GM19328 (cell line): ENCODE measurements around the gene ANGPTL5.
"Not testable (repeated sequence)": the region's sequence is repeated elsewhere in the genome, so short reads cannot be mapped to it uniquely, and the experiment has no call there.

Experiments used
- ATAC-seq: cut with Tn5 transposase; IDR thresholded peaks from one replicate; pipeline ENCODE4 v1.9.1; 2021; ENCODE audit warnings: mild to moderate bottlenecking, moderate library complexity; ENCODE audit not compliant: unreplicated experiment

ANGPTL5 gene

GRCh38 chr11:101889767-101890166 lies 26.6 kb downstream of the ANGPTL5 start:
- no peak for ATAC-seq

GRCh38 chr11:101885631-101886030 lies 30.7 kb downstream of the ANGPTL5 start:
- ATAC-seq: no peak

DNA sequence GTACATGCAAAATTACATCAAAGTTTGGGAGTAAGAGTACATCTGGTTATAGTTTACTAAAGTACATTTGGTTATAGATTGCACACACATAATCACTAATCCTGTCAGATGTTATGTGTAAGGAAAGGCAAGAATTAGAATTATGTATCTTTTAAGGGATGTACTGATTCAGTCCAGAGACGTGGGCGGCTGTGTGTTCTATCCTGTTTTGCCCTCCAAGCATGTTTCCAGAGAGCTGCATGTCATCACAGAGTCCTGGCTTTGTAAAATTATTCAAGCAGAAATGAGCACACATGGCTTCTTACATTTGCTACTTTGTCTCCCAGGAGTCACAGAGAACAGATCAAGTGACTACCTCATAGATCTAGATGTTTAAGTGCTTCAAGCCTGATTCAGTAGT lies 34.7 kb downstream of the ANGPTL5 start:
- no peak for ATAC-seq

GRCh38 chr11:101880222-101880621 lies 36.1 kb downstream of the ANGPTL5 start:
- no peak for ATAC-seq

- ATAC-seq: no peak
Measured at GRCh38 chr11:101872171-101872882, 44.0 kb downstream of the ANGPTL5 start.

GRCh38 chr11:101870510-101870909 lies 45.8 kb downstream of the ANGPTL5 start:
- no peak for ATAC-seq

- ATAC-seq: no peak
Measured at GRCh38 chr11:101867951-101868350, 48.4 kb downstream of the ANGPTL5 start.

- no peak for ATAC-seq
Measured at GRCh38 chr11:101866619-101867491, 49.5 kb downstream of the ANGPTL5 start.

- ATAC-seq: no peak
Measured at GRCh38 chr11:101864098-101864497, 52.2 kb downstream of the ANGPTL5 start.

DNA sequence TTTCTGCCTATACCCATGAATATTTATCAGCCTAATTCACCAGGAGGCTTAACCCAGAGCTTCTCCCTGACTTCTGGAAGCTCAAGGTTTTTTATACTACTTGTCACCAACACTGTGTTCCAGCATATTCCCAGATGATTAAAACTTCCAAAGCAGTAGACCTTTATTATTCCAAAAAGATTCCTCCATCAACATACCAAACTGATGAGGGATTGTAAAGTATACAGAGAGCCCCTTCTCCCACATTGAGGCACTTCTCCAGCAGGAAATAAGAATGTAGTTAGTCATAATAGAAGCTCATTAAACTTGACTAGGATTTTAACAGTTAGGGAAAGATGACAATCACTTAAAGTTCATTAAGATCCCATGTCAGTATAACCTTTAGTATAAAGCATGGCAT lies 53.0 kb downstream of the ANGPTL5 start:
- no peak for ATAC-seq

GRCh38 chr11:101862391-101863233 lies 53.7 kb downstream of the ANGPTL5 start:
- no peak for ATAC-seq

DNA sequence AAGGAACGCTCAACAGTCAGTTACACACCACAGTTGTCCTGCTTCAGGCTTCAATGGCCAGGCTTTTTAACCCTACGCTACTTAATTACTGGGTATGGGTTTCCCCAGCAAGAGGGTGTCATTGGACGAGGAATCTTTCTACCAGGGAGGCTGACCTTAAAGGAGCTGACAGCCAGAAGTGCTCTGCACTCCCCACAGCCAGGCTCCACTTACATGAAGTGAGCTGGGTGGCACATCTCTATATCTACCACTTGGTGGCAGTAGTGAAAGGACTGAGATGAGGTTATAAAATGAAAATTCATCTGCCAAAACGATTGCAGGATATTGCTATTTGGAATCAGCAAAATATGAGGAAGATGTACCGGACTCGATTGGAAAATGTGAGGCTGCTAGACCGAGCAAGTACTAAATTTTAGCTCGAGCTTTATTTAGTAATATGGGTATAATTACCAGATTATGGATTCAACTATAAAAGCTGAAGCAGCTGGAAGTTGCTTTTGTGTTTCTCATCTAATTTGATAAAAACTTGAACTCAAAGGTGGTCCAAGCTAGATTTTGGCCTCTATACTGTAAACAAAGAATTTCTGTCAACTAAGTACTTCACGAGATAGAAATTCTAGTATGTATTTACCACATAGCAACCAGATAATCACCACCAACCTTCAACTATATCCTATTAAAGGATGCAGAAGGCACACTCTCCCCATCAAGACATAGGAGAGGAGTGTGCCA lies 55.5 kb downstream of the ANGPTL5 start:
- ATAC-seq: peak; percentile 92

- not testable (repeated sequence) for ATAC-seq
Measured at GRCh38 chr11:101852260-101852659, 64.1 kb downstream of the ANGPTL5 start.

DNA sequence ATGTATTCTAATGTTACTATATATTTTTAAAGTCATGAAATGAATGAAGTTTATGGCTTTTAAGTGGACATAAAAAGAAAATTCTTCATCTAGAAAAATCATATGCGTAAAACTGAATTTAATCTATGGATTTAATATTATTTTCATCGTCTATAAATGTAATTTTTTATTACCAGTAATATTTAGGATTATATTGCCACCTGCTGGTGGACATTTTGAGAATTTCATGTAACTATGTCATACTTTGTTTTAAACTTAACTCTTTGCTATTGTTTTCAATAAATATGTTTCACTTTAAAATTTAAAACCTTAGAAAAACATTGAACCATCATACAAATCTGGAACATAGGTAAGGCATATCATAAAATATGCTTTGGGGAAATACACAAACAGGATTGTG lies 68.1 kb downstream of the ANGPTL5 start:
- ATAC-seq: no peak

GRCh38 chr11:101844608-101845007 lies 71.7 kb downstream of the ANGPTL5 start:
- ATAC-seq: no peak

DNA sequence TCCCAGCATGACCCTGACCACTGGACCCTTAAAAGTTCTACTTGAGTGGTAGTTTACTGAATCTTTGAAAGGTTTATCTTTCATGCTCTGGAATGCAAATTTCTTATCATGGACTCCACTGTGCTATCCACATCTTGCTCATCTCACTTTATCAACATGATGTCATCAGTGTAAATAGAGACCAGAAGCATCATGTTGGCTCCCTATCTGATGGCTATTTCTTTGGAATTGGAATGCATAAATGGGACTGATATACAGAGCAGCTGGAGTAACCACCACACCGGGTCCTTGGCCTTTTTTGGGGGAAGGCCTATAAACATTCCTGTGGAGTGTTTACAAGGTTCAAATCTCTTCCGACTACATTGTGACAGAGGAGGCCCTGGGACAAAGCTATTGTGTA lies 75.6 kb downstream of the ANGPTL5 start:
- ATAC-seq: no peak
